ENCODE data around the gene C19orf67. TPM values are rescaled to one million over a fixed set of nuclear protein-coding genes. Genes with fewer than 3 reads are reported as not detected.

Gene C19orf67
- total RNA-seq: not detected

DNA sequence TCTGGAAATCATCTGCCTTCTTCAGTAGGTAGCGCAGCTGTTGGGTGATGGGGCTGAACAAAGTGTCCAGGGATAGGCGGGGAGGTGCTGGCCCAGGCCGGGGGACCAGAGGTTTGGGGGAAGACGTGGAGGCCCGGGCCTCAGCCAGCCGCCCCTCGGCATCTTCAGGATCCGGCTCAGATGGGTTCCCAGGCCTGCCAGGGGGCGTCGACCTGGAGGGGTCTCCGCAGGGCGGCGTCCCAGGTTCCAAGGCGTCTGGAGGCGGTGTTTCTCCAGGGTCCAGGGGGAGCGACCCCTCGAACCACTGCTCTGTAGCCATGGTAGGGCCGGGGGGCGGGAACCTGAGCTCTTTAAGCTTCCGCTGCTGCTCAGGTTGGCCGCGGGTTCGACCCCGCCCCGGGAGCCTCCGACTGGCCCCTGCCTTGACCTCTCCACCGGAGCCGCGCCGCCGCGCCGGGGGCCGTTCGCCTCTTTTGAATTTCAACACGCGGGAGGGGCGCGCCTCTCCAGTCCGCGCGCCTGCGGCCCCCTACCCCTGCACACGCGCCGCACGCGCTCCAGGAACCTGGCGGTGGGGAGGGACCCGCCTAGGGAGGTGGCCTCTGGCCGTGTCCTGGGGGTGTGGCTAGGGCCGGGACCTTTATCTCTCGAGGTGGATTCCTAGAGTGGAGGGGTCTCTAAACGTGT is at the start of gene C19orf67:
TSS of gene C19orf67 (minus strand) at position 475 of the 687 bp plus-strand sequence. CDS start at position 319, 156 bp downstream.

DNA sequence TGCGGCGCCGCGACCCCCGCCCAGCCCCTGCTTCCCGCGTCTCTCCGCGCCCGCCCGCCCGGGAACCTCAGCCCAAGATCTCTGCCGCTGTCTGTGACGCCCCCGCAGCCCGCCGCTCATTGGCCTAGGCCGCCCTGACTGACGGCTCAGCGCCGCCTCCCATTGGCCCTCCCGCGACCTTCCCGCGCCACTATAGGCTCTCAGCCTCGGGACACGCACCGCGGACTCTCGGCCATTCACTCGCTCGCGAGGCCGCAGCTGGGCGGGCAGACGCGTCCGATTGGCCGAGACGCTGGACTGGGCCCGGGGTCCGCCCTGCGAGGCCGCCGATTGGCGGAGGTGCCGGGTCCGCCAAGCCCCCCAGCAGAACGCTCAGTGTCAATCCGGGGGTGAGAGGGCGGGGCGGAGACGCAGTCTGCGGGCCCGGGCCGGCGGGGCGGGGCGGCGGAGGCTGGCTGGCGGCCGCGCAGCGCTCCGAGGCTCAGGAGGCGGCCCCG is 32.1 kb upstream of the C19orf67 start, which contains the start of gene PRKACA:
TSS of gene PRKACA (minus strand) at position 95 of the 497 bp plus-strand sequence. CDS start 215 bp downstream, outside the sequence.

DNA sequence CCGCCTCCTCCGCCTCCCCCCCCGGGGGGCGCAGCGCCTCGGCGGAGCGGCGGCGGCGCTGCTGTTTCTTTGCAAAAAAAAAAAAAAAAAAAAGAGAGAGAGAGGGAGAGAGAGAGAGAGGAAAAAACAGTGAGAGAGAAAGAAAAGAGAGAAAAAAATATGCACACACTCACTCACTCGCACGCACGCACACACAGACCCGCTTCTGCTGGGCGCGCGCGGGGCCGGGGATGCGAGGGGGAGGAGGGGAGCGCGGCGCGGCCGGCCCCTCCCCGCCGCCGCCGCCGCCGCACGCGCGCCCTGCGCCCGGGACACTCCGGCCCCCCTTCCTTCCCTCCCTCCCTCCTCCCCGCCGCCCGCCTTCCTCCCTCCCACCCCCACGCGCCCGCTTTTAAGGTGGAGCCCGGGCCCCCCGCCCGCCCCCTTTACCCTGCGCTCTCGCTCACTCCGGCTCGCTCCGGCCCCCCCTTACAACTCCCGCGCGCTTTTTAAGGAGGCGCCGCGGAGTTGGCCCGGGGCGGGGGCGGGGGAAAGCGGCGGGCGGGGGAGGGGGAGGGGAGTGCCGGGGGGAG is 5.0 kb upstream of the C19orf67 start, which contains the start of gene SAMD1:
TSS of gene SAMD1 (minus strand) at position 243 of the 572 bp plus-strand sequence.

DNA sequence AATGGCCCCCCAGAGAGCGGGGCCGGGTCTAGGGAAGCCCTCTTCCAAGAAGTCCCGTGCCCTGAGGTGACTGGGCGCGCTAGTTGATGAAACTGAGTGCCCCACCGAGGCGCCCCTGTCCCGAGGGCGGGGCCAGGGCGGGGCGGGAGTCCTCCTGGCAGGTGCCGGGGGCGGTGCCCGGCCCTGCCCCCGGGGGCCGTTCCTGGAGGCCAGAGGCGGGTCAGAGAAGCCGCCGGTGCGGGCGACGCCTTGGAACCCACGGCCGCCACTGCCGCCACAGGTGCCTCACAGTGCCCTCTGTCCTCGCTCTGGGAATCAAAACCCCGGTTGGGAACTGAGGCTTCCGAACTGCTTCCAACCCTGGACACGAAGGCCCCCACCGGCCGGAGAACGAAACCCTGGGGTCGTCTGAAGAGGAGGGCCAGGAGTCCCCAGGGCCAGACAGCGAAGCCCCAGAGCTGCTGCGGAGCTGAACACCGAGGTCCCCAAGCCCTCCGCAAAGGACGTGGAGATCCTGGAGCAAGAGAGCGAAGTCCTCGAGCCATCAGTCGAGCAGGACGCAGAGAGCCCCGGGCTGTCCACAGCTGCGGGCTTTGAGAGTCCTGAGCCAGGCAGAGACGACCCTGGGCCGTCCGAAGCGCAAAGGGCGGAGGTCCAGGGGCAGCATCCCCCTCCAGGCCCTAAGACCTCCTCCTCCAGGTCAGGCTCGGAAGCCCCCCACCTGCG is 12.9 kb downstream of the C19orf67 start, which contains the start of gene MISP3:
TSS of gene MISP3 (plus strand) at position 252 of the 726 bp plus-strand sequence. CDS start 524 bp downstream, outside the sequence.

DNA sequence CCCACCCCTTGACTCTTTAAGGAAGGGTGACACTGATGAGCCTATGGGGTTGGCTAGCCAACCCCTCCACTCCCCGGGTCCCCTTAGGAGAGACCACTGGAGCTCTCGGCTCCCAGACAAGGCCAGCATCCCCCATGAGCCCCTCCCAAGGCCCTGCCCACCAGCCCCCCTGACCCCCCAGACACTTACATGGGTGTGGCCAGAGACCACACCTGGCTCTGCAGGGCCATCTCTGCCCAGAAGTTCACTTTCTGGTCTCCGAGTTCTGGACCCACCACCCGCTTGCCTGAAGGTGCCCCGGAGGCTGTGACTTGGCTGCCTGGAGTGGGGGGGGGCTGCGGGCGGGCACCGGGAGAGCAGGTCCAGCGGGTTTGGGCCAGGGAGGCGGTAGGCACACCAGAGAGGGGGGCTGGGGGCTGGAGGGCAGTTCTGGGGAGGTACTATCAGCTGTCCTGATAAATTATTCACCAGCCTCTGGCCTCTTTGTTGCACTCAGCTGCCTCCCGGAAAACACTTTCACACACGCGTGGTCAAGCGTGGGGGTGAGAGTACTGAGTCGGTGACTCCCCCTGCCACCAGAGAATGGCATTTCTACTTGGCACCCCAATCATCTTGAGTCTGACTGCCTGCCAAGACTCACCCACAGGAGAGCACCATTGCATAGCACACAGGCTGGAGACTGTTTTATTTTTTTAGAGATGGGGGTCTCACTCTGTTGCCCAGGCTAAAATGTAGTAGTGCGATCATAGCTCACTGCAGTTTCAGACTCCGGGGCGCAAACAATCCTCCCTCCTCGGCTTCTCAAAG is 23.6 kb downstream of the C19orf67 start, which contains the start of gene PALM3:
TSS of gene PALM3 (minus strand) at position 326 of the 807 bp plus-strand sequence. CDS start at position 230, 96 bp downstream.

DNA sequence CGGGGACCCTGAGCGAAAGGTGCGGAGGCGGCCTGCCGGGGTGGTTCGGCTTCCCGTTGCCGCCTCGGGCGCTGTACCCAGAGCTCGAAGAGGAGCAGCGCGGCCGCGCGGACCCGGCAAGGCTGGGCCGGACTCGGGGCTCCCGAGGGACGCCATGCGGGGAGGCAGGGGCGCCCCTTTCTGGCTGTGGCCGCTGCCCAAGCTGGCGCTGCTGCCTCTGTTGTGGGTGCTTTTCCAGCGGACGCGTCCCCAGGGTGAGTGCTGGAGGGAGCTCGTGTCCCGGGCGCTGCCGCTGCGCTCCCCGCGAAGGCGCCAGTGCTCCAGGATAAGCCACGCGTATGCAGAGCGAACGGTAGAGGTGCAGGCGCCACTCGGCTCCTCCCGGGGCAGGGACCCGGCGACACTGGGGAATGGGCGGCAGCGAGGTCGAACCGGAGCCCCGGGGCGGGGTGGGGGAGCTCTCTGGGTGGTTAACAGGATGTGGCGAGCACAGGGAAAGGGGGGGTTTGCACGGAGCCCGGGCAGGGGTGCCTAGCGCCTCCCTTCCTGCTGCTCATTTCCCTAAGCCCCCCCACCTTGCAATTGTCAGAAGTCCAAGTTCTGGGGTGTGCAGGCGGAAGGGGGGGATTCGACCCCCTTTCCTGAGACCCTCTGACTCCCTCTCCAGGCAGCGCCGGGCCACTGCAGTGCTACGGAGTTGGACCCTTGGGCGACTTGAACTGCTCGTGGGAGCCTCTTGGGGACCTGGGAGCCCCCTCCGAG is 53.7 kb downstream of the C19orf67 start, which contains the start of gene IL27RA:
TSS of gene IL27RA (plus strand) at position 44 of the 762 bp plus-strand sequence. CDS start at position 155, 111 bp downstream.

Other genes starting within 250 kb of the C19orf67 start
- gene NANOS3, start 208.6 kb downstream of the C19orf67 start, total RNA-seq: 1.2 TPM
- gene BRME1, start 179.7 kb downstream of the C19orf67 start, total RNA-seq: 11.1 TPM
- 16.8 TPM for gene CC2D1A, start 179.6 kb downstream of the C19orf67 start, total RNA-seq
- gene PODNL1, start 147.4 kb downstream of the C19orf67 start, total RNA-seq: 1.6 TPM
- 10.6 TPM for gene DCAF15, start 133.3 kb downstream of the C19orf67 start, total RNA-seq
- gene RFX1, start 79.5 kb downstream of the C19orf67 start, total RNA-seq: 4.2 TPM
- not detected for gene RLN3, start 57.6 kb downstream of the C19orf67 start, total RNA-seq
- gene IL27RA, start 54.0 kb downstream of the C19orf67 start, total RNA-seq: 3.9 TPM
- 6.0 TPM for gene PALM3, start 23.7 kb downstream of the C19orf67 start, total RNA-seq
- gene MISP3, start 13.0 kb downstream of the C19orf67 start, total RNA-seq: 1.8 TPM
- 26.1 TPM for gene SAMD1, start 5.0 kb upstream of the C19orf67 start, total RNA-seq
- gene PRKACA, start 32.0 kb upstream of the C19orf67 start, total RNA-seq: 60.7 TPM
- gene ASF1B, start 50.8 kb upstream of the C19orf67 start, total RNA-seq: 1.6 TPM
- 95.7 TPM for gene ADGRL1, start 120.4 kb upstream of the C19orf67 start, total RNA-seq